LNCaP clone FGC (cell line): ENCODE data around the gene CD46.
A peak's percentile ranks its signal among the peaks of the same experiment; 100 is the strongest.

ENCODE experiments used
- DNase-seq: peaks from one replicate; pipeline ENCODE4 v3.0.0-alpha.2; 2011; ENCODE audit warnings: low read depth
- H3K4me3 ChIP-seq: 2 replicates; pipeline ENCODE4 v1.5.1; 2011; ENCODE audit warnings: mild to moderate bottlenecking, low read depth, low read length, control low read depth
- CTCF ChIP-seq: IDR thresholded peaks from 2 replicates; pipeline ENCODE4 v1.5.1; 2012; ENCODE audit warnings: mild to moderate bottlenecking; ENCODE audit not compliant: control insufficient read depth, insufficient read depth; ENCODE audit errors: extremely low read depth

CD46 gene

GRCh38 chr1:207823531-207823879, 71.7 kb downstream of the CD46 start:
- TF ChIP-seq CTCF: no peak
- no peak for DNase-seq
- peak overlapping the region; percentile 83 for H3K4me3 ChIP-seq

GRCh38 chr1:207823880-207824566, 72.2 kb downstream of the CD46 start:
- peak; percentile 60 for TF ChIP-seq CTCF
- peak; percentile 100 for DNase-seq
- peak overlapping the region; percentile 83 for H3K4me3 ChIP-seq

- H3K4me3 ChIP-seq: no peak overlapping the region
- DNase-seq: no peak
- TF ChIP-seq CTCF: no peak
Observed at GRCh38 chr1:207824691-207825408, 73.0 kb downstream of the CD46 start.

GRCh38 chr1:207825409-207825695, 73.5 kb downstream of the CD46 start:
- no peak for TF ChIP-seq CTCF
- DNase-seq: no peak
- H3K4me3 ChIP-seq: no peak overlapping the region

GRCh38 chr1:207825719-207826556, 74.1 kb downstream of the CD46 start:
- DNase-seq: peak; percentile 88
- H3K4me3 ChIP-seq: peak overlapping the region; percentile 29
- TF ChIP-seq CTCF: no peak

GRCh38 chr1:207826557-207827487, 75.0 kb downstream of the CD46 start:
- H3K4me3 ChIP-seq: peak overlapping the region; percentile 29
- TF ChIP-seq CTCF: no peak
- DNase-seq: peak; percentile 87
